Small intestine (tissue), 4 donors: ENCODE measurements around the gene SCARF1. TPM values are rescaled to one million over a fixed set of nuclear protein-coding genes. Genes with fewer than 3 reads are reported as not detected.

ENCODE experiments used
- polyA plus RNA-seq, 4 donors: library from polyadenylated mRNA; stranded (reverse) in 3 of 4; unstranded in 1 of 4; fragments of 200-250 nt in 3 of 4; fragments of 120-200 nt in 1 of 4; gene quantifications; one replicate each; pipeline versions ENCODE4 v1.2.1 to v1.2.3, GENCODE V29; 2013
- donor health status: healthy with polysubstance abuse.
- donor health status: Bipolar disorder and iron deficiency.
- donor health status: healthy.

SCARF1 gene
- polyA plus RNA-seq, 4 donors, result 4.2 to 10.0 (median 8.3) TPM

Other genes starting within 250 kb of the SCARF1 start
- gene YWHAE, start 245.5 kb downstream of the SCARF1 start, polyA plus RNA-seq, result 100 to 1,000 TPM; 235 to 618 (median 321) TPM
- 10 to 100 TPM; 31.2 to 42.9 (median 41.0) TPM for gene CRK, start 189.5 kb downstream of the SCARF1 start, polyA plus RNA-seq
- 10 to 100 TPM; 51.1 to 67.1 (median 59.8) TPM for gene MYO1C, start 153.0 kb downstream of the SCARF1 start, polyA plus RNA-seq
- gene INPP5K, start 129.1 kb downstream of the SCARF1 start, polyA plus RNA-seq, result 10 to 100 TPM; 17.0 to 28.1 (median 24.3) TPM
- 10 to 100 TPM; 39.8 to 83.5 (median 49.5) TPM for gene PITPNA, start 82.9 kb downstream of the SCARF1 start, polyA plus RNA-seq
- gene SLC43A2, start 16.9 kb downstream of the SCARF1 start, polyA plus RNA-seq, result 10 to 100 TPM in 2 of 4 donors, 1 to 10 TPM in 2; 2.9 to 31.5 (median 9.9) TPM
- 100 to 1,000 TPM in 1 of 4 donors, 10 to 100 TPM in 2, 1 to 10 TPM in 1; 7.3 to 122 (median 54.9) TPM for gene RILP, start 4.1 kb upstream of the SCARF1 start, polyA plus RNA-seq
- 100 to 1,000 TPM in 1 of 4 donors, 10 to 100 TPM in 3; 61.1 to 162 (median 75.0) TPM for gene PRPF8, start 39.1 kb upstream of the SCARF1 start, polyA plus RNA-seq
- gene TLCD2, start 64.6 kb upstream of the SCARF1 start, polyA plus RNA-seq, result 10 to 100 TPM in 1 of 4 donors, 1 to 10 TPM in 3; 1.8 to 10.3 (median 6.5) TPM
- gene WDR81, start 79.0 kb upstream of the SCARF1 start, polyA plus RNA-seq, result 10 to 100 TPM; 14.6 to 23.4 (median 16.4) TPM
- gene SERPINF2, start 97.1 kb upstream of the SCARF1 start, polyA plus RNA-seq, result 10 to 100 TPM in 1 of 4 donors, 1 to 10 TPM in 2, under 1 TPM in 1; 0.89 to 29.9 (median 3.1) TPM
- gene SERPINF1, start 116.3 kb upstream of the SCARF1 start, polyA plus RNA-seq, result 100 to 1,000 TPM in 1 of 4 donors, 10 to 100 TPM in 2, 1 to 10 TPM in 1; 7.2 to 118 (median 20.5) TPM
- gene SMYD4, start 184.2 kb upstream of the SCARF1 start, polyA plus RNA-seq, result 10 to 100 TPM in 1 of 4 donors, 1 to 10 TPM in 3; 5.1 to 15.5 (median 7.3) TPM
- gene RPA1, start 184.3 kb upstream of the SCARF1 start, polyA plus RNA-seq, result 10 to 100 TPM; 21.2 to 68.8 (median 27.3) TPM